Ishikawa (cell line): ENCODE results near the gene MGMT.

Source experiments
- CREB1 ChIP-seq: IDR thresholded peaks from 2 replicates; pipeline ENCODE4 v1.6.1; 2012; ENCODE audit warnings: low read depth
- EP300 ChIP-seq: IDR thresholded peaks from 2 replicates; pipeline ENCODE4 v1.6.1; 2012; ENCODE audit warnings: borderline replicate concordance
- FOXM1 ChIP-seq: IDR thresholded peaks from 2 replicates; pipeline ENCODE4 v1.6.1; 2012; ENCODE audit warnings: low read depth, borderline replicate concordance
- MAX ChIP-seq: IDR thresholded peaks from 2 replicates; pipeline ENCODE4 v1.6.1; 2012
- REST ChIP-seq: IDR thresholded peaks from 2 replicates; pipeline ENCODE4 v1.6.1; 2012; ENCODE audit warnings: low read depth, mild to moderate bottlenecking
- YY1 ChIP-seq: IDR thresholded peaks from 2 replicates; pipeline ENCODE4 v1.6.1; 2012; ENCODE audit warnings: low read depth
- ZBTB7A ChIP-seq: IDR thresholded peaks from 2 replicates; pipeline ENCODE4 v1.6.1; 2012; ENCODE audit warnings: low read depth

- TF ChIP-seq CREB1 (no peak), REST (no peak), ZBTB7A (no peak), EP300 (no peak), MAX (no peak), YY1 (no peak), FOXM1 (no peak)
Observed at GRCh38 chr10:129792141-129792540, 325.1 kb downstream of the MGMT start.
